BJ (cell line): ENCODE measurements around the gene FKRP. TPM values are rescaled to one million over a fixed set of nuclear protein-coding genes. Genes with fewer than 3 reads are reported as not detected.
"Not testable (repeated sequence)": the region's sequence is repeated elsewhere in the genome, so short reads cannot be mapped to it uniquely, and the experiment has no call there.

Source experiments
- CTCF ChIA-PET: fragments of 350-600 bp; formaldehyde crosslinking; extraction: SDS; loops from one replicate; lab custom pipeline; 2021; ENCODE audit warnings: antibody characterized with exemption, inconsistent platforms; lab: Yijun Ruan, JAX
- POLR2A ChIA-PET: fragments of 300-600 bp; sonication (Branson Sonifier 250); formaldehyde crosslinking; extraction: SDS; loops from one replicate; lab custom pipeline; 2021; ENCODE audit warnings: antibody characterized with exemption; lab: Charles Lee
- DNase-seq: peaks from one replicate; pipeline ENCODE4 v3.0.0-alpha.2; 2011; ENCODE audit warnings: low read depth
- H3K27me3 ChIP-seq: 2 replicates; pipeline ENCODE4 v1.6.0; 2011; ENCODE audit warnings: low read length; ENCODE audit not compliant: control insufficient read depth, insufficient read depth
- H3K36me3 ChIP-seq: 2 replicates; pipeline ENCODE4 v1.5.1; 2011; ENCODE audit warnings: low read length; ENCODE audit not compliant: control insufficient read depth, insufficient read depth
- H3K4me3 ChIP-seq: 2 replicates; pipeline ENCODE4 v1.5.1; 2011; ENCODE audit warnings: low read depth, mild to moderate bottlenecking, control low read depth, low read length
- polyA plus RNA-seq: library from polyadenylated mRNA; depleted of rRNA; stranded (reverse); fragments of >200 nt; gene quantifications from 2 replicates; pipeline ENCODE4 v1.2.3, GENCODE V29; 2011
- TF ChIP-seq, protein P1 (sequence below): IDR thresholded peaks from 2 replicates; pipeline ENCODE4 v1.5.1; 2011; ENCODE audit warnings: low read depth, mild to moderate bottlenecking, control low read depth, inconsistent platforms, low read length, moderate library complexity; ENCODE audit not compliant: insufficient read depth

The FKRP gene
- polyA plus RNA-seq, 1 experiment: 15.1 TPM

DNA sequence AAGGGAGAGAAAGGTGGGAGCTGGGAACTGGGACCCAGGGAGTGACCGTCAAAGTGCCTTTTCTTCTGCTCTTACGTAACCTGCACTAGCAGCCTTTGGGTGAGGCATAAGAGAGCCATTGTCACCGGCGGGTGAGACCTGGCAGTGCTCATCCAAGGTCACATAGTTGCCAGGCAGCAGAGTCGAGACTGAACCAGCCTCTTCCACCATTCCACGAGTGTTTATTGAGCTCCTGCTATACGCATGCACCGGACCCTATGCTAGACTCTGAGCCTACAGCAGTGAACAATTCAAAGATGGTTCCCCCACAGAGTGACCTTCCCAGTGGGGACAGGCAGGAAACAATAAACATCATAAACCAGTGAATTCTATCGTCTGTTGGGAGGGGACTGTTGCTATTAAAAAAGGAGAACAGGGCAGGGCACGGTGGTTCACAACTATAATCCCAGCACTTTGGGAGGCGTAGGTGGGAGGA lies 19.0 kb downstream of the FKRP start:
- no peak overlapping the region for H3K4me3 ChIP-seq
- H3K27me3 ChIP-seq: no peaks in the 10 kb centered on the region
- ChIA-PET POLR2A (no interaction called here), CTCF (no interaction called here)
- TF ChIP-seq, protein P1, sequence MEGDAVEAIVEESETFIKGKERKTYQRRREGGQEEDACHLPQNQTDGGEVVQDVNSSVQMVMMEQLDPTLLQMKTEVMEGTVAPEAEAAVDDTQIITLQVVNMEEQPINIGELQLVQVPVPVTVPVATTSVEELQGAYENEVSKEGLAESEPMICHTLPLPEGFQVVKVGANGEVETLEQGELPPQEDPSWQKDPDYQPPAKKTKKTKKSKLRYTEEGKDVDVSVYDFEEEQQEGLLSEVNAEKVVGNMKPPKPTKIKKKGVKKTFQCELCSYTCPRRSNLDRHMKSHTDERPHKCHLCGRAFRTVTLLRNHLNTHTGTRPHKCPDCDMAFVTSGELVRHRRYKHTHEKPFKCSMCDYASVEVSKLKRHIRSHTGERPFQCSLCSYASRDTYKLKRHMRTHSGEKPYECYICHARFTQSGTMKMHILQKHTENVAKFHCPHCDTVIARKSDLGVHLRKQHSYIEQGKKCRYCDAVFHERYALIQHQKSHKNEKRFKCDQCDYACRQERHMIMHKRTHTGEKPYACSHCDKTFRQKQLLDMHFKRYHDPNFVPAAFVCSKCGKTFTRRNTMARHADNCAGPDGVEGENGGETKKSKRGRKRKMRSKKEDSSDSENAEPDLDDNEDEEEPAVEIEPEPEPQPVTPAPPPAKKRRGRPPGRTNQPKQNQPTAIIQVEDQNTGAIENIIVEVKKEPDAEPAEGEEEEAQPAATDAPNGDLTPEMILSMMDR: no peak
- H3K36me3 ChIP-seq: no peaks in the 10 kb centered on the region
- DNase-seq: no peak

DNA sequence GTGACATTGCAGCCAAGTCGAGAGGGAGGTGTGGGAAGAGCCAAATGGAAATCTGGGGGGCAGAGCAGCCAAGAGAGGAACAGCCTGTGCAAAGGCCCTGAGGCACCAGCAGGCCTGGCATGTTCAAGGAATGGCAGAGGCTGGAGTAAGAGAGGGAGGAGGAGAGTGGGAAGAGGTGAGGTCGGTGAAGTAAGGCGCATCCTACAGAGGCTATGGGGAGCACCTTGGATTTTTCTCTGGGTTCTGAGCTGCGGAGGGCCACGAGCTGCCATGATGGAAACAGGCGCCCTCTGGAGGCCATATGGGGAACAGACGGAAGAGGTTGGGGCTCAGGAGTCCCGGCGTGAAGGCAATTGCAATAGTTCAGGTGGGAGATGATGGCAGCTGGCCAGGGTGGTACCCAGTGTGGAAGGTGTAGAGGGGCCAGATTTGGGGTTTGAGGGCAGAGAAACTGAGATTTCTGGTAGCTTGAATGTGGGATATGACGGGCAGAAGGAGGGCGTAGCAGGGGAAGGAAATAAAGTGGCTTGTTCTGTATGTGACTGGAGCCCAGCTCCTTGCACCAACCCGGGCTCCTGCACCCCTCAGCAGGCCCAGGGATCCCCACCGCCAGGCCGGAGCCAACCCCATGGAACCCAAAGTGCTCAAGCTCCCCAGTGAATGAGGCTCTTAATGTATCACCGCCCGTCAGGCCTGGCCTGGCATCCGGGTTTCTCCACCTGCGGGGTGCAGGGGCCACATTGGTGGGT lies 20.9 kb downstream of the FKRP start:
- Histone ChIP-seq H3K36me3 (no peaks in the 10 kb centered on the region), H3K27me3 (no peaks in the 10 kb centered on the region), H3K4me3 (no peak overlapping the region)
- ChIA-PET POLR2A (no interaction called here), CTCF (interaction anchor here (0.6 to 3.4 kb wide), 12 partner anchors 9 to 210 kb away, joined by 3 to 17 read pairs (median 4); partner anchors contain the start of gene SLC1A5)
- DNase-seq: no peak
- TF ChIP-seq, protein P1: peak; percentile 72

DNA sequence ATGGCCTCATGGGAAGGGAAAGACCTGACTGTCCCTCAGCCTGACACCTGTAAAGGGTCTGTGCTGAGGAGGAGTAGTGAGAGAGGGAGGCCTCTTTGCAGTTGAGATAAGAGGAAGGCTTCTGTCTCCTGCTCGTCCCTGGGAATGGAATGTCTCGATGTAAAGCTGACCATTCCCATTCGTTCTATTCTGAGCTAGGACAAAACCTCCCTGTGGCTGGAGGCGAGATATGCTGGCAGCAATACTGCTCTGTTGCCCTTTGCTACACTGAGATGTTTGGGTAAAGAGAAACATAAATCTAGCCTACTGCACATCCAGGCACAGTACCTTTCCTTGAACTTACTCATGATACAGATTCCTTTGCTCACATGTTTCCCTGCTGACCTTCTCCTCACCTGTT lies 22.9 kb downstream of the FKRP start:
- POLR2A ChIA-PET, H3K36me3 ChIP-seq, DNase-seq: not testable (repeated sequence)

DNA sequence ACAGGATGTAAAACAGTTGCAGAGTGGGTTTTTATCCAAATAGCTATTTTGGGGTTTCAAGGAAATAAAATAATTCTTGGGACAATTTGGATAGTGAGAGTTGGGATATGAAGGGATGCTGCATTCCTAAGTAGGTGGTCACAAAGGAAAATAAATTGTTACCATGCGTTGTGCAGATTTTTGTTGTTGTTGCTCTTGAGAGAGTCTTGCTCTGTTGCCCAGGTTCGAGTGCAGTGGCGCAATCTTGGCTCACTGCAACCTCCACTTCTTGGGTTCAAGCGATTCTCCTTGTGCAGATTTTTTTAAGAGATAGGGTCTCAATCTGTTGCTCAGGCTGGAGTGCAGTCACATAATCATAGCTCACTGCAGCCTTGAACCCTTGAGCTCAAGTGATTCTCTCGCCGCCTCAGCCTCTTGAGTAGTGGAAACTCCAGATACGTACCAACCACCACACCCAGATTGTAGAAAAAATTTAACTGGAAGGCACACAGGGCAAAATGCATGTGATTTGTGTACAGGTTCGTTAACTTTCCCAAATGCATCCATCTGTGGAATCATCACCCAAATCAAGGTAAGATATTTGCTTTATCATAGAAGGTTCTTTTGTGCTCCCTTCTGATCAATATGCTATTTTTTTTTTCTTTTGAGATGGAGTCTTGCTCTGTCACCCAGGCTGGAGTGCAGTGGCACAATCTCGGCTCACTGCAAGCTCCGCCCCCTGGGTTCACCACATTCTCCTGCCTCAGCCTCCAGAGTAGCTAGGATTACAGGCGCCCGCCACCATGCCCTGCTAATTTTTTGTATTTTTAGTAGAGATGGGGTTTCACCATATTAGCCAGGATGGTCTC lies 26.5 kb downstream of the FKRP start:
- peaks cover 21% of the 10 kb centered on the region for H3K36me3 ChIP-seq
- TF ChIP-seq, protein P1: no peak
- CTCF ChIA-PET: interaction anchor here (0.6 to 1.4 kb wide), 3 partner anchors 14 to 74 kb away, joined by 3 to 4 read pairs (median 3); no protein-coding TSS in a partner anchor
- POLR2A ChIA-PET: interaction anchor here (0.5 kb wide), 1 partner anchor 68 kb away, joined by 4 read pairs; no protein-coding TSS in a partner anchor
- no peak for DNase-seq
- no peaks in the 10 kb centered on the region for H3K27me3 ChIP-seq
- no peak overlapping the region for H3K4me3 ChIP-seq

More for the DNA sequence above, 22.9 kb downstream of the FKRP start:
- CTCF ChIA-PET: interaction anchor here (1.5 kb wide), 1 partner anchor 11 kb away, joined by 6 read pairs; no protein-coding TSS in a partner anchor
- H3K4me3 ChIP-seq, H3K27me3 ChIP-seq: not testable (repeated sequence)

DNA sequence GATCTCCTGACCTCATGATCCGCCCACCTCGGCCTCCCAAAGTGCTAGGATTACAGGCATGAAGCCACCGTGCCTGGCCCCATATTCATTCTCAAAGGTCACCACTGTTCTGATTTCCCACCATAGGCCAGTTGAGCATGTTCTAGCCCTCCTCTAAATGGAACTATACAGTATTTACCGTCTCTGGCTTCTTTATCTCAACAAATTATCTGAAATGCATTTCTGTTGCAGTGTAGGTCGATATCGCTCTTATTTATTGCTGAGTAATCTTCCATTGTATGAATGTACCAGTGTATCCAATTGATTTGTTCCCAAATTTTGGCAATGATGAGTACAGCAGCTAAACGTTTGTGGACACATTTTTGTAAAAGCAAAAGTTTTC lies 27.2 kb downstream of the FKRP start:
- TF ChIP-seq, protein P1: no peak
- Histone ChIP-seq H3K4me3 (no peak overlapping the region), H3K27me3 (no peaks in the 10 kb centered on the region), H3K36me3 (peaks cover 24% of the 10 kb centered on the region)
- CTCF ChIA-PET: interaction anchor here (0.6 to 1.2 kb wide), 2 partner anchors 13 to 74 kb away, joined by 3 read pairs; no protein-coding TSS in a partner anchor
- POLR2A ChIA-PET: no interaction called here
- DNase-seq: no peak
